ENCODE measurements around the gene SRGAP1. TPM values are rescaled to one million over a fixed set of nuclear protein-coding genes. Genes with fewer than 3 reads are reported as not detected.

The SRGAP1 gene
- total and polyA plus RNA-seq, 9 of the 15 experiments (the other 6 are each of a cell fraction or from before 2014, with no cell fraction given), result 0.01 to 0.13 (median 0.04) TPM; not detected in 3

GRCh38 chr12:63853978-63854377 is 9.5 kb downstream of the SRGAP1 start:
- Histone ChIP-seq H3K9me1 (ENCODE audit: control insufficient read depth, insufficient read depth, low read length) (no peaks in the 10 kb centered on the region), H3K9me3 (replicated peaks; ENCODE audit: control insufficient read depth, insufficient read depth, low read depth, low read length) (no peaks in the 10 kb centered on the region), H3K79me2 (ENCODE audit: control insufficient read depth, insufficient read depth, low read length) (no peaks in the 10 kb centered on the region), H3K9ac (ENCODE audit: insufficient read depth in 1 of 2, low read depth in 2 of 2, low read length in 2 of 2) (no peak overlapping the region), H3K27ac (ENCODE audit: extremely low read depth, low read depth, low read length) (no peak overlapping the region), H3K4me1 (replicated peaks in 1 of 2; ENCODE audit: control insufficient read depth in 2 of 2, insufficient read depth in 2 of 2, low read length in 2 of 2) (no peaks in the 10 kb centered on the region), H3K36me3 (ENCODE audit: control insufficient read depth, insufficient read depth, low read length) (no peaks in the 10 kb centered on the region), H4K20me1 (replicated peaks; ENCODE audit: control insufficient read depth, insufficient read depth, low read length) (no peaks in the 10 kb centered on the region), H3K4me2 (ENCODE audit: insufficient read depth, low read length) (no peak overlapping the region), H2AFZ (ENCODE audit: low read depth, low read length) (no peak overlapping the region), H3K4me3 (no peak overlapping the region), H3K27me3 (ENCODE audit: control insufficient read depth in 2 of 2, insufficient read depth in 2 of 2, low read length in 2 of 2) (peaks cover 0 to 6% of the 10 kb centered on the region in 2 experiments; a peak in 3 of 5 replicates)
- CTCF ChIA-PET (ENCODE audit: low intra/inter-chr PET ratio), result no interaction called here
- POLR2A ChIA-PET, result interaction anchor here (0.7 kb wide), 1 partner anchor 46 kb away, joined by 3 read pairs; no protein-coding TSS in a partner anchor
- intact Hi-C loops (cut with micrococcal nuclease), result no loop called here
- ATAC-seq (no peak), FAIRE-seq (no peak), DNase-seq (ENCODE audit: extremely low read depth in 1 of 4, low spot score in 3 of 4) (no peak)
- in situ Hi-C loops (cut with MboI), result no loop called here
- no TSS peak for BruUV-seq (replicated peaks)
- no peak for TF ChIP-seq ZNF707 (CRISPR knock-in tag; conservative IDR thresholded peaks at IDR 0.05)
- no peak for TF ChIP-seq NBN (IDR thresholded peaks at IDR 0.05; ENCODE audit: low read depth)
- TF ChIP-seq VEZF1 (CRISPR knock-in tag; IDR thresholded peaks at IDR 0.05), result no peak
- no peak for TF ChIP-seq STAG1 (CRISPR knock-in tag; IDR thresholded peaks at IDR 0.05; ENCODE audit: borderline replicate concordance)
- no peak for TF ChIP-seq RB1 (IDR thresholded peaks at IDR 0.05; ENCODE audit: low read depth)
- TF ChIP-seq ESRRB (CRISPR knock-in tag; IDR thresholded peaks at IDR 0.05; ENCODE audit: borderline replicate concordance), result no peak
- no peak for TF ChIP-seq NONO (IDR thresholded peaks at IDR 0.05; ENCODE audit: low read depth in 2 of 2, low read length in 1 of 2)
- TF ChIP-seq PKNOX1 (IDR thresholded peaks at IDR 0.05), result no peak
- no peak for TF ChIP-seq BRD4 (IDR thresholded peaks at IDR 0.05)
- TF ChIP-seq FOXP1 (CRISPR knock-in tag; IDR thresholded peaks at IDR 0.05), result no peak
- TF ChIP-seq RBBP5 (IDR thresholded peaks at IDR 0.05; ENCODE audit: borderline replicate concordance, insufficient read depth, low read length, poor library complexity, severe bottlenecking), result no peak
- no peak for TF ChIP-seq ATF1 (CRISPR knock-in tag; IDR thresholded peaks at IDR 0.05)
- TF ChIP-seq ATF1 (tag; IDR thresholded peaks at IDR 0.05), result no peak
- no peak for TF ChIP-seq MLLT1 (IDR thresholded peaks at IDR 0.05)
- no peak for TF ChIP-seq SPI1 (IDR thresholded peaks at IDR 0.05; ENCODE audit: borderline replicate concordance, low read depth, low read length)
- no peak for TF ChIP-seq HNRNPH1 (optimal IDR thresholded peaks at IDR 0.05; ENCODE audit: low read depth, low read length)
- TF ChIP-seq POLR2G (IDR thresholded peaks at IDR 0.05; ENCODE audit: low read depth, low read length), result no peak
- no peak for TF ChIP-seq THRA (IDR thresholded peaks at IDR 0.05)
- no peak for TF ChIP-seq KDM1A (IDR thresholded peaks at IDR 0.05)

All from K562 (cell line).